Measurements from ENCODE around the gene SUGCT.

Gene SUGCT

GRCh38 chr7:40700653-40701421 is 566.0 kb downstream of the SUGCT start:
- no peak for DNase-seq

GRCh38 chr7:40701836-40702551 is 567.2 kb downstream of the SUGCT start:
- DNase-seq: no peak

- DNase-seq: no peak
These were observed 569.4 kb downstream of the SUGCT start for GRCh38 chr7:40704172-40704571.

GRCh38 chr7:40706829-40707228 is 572.0 kb downstream of the SUGCT start:
- no peak for DNase-seq

GRCh38 chr7:40709062-40709964 is 574.5 kb downstream of the SUGCT start:
- DNase-seq: no peak

GRCh38 chr7:40711706-40712105 is 576.9 kb downstream of the SUGCT start:
- DNase-seq: no peak

GRCh38 chr7:40714363-40715052 is 579.7 kb downstream of the SUGCT start:
- no peak for DNase-seq

GRCh38 chr7:40715053-40715430 is 580.2 kb downstream of the SUGCT start:
- no peak for DNase-seq

- no peak for DNase-seq
These were observed 581.2 kb downstream of the SUGCT start for GRCh38 chr7:40716052-40716451.

GRCh38 chr7:40717242-40717641 is 582.4 kb downstream of the SUGCT start:
- DNase-seq: peak; percentile 52

- no peak for DNase-seq
These were observed 585.6 kb downstream of the SUGCT start for GRCh38 chr7:40720416-40720815.

- no peak for DNase-seq
These were observed 586.6 kb downstream of the SUGCT start for GRCh38 chr7:40721342-40721949.

- DNase-seq: no peak
These were observed 587.4 kb downstream of the SUGCT start for GRCh38 chr7:40722242-40722641.

- DNase-seq: no peak
These were observed 589.0 kb downstream of the SUGCT start for GRCh38 chr7:40723829-40724228.

GRCh38 chr7:40726559-40726958 is 591.8 kb downstream of the SUGCT start:
- DNase-seq: no peak

GRCh38 chr7:40733114-40733513 is 598.3 kb downstream of the SUGCT start:
- no peak for DNase-seq

GRCh38 chr7:40733578-40733977 is 598.8 kb downstream of the SUGCT start:
- no peak for DNase-seq

GRCh38 chr7:40739257-40739656 is 604.5 kb downstream of the SUGCT start:
- DNase-seq: no peak

GRCh38 chr7:40742270-40742669 is 607.5 kb downstream of the SUGCT start:
- DNase-seq: no peak

GRCh38 chr7:40746841-40747556 is 612.2 kb downstream of the SUGCT start:
- no peak for DNase-seq

GRCh38 chr7:40747856-40748255 is 613.1 kb downstream of the SUGCT start:
- DNase-seq: no peak

GRCh38 chr7:40749877-40750276 is 615.1 kb downstream of the SUGCT start:
- peak; percentile 6 for DNase-seq
